HG02943 (cell line): ENCODE measurements around the gene PLCZ1.

Experiments used
- ATAC-seq: cut with Tn5 transposase; IDR thresholded peaks from one replicate; pipeline ENCODE4 v1.9.1; 2021; ENCODE audit warnings: mild to moderate bottlenecking, low read depth, moderate library complexity; ENCODE audit not compliant: unreplicated experiment

The PLCZ1 gene

DNA sequence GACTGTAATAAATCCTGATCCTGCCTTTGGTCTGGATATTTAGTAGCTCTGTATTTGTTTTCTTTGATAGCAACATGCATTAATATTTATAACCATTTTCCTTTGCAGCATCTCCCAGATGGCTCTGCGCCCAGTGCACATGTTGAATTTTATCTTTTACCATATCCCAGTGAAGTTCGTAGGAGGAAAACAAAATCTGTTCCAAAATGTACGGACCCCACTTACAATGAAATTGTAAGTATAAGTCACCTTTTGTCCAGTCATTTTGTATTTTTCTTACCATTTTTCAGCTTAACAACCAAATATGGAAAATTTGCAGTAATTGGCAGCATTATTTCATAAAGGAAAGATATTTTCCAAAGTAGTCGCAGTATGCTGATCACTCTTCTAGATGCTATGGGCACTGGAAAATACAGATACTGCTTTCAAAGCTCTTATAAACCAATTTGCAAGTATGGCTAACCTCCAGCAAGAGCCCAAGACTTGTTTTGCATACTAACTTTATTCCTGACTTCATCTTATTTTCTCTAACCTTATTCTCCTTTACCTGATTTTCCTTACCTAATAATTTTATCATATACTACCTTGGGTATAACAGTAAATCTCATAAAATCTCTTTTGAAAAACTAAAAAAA lies 97.4 kb downstream of the PLCZ1 start:
- ATAC-seq, result no peak

DNA sequence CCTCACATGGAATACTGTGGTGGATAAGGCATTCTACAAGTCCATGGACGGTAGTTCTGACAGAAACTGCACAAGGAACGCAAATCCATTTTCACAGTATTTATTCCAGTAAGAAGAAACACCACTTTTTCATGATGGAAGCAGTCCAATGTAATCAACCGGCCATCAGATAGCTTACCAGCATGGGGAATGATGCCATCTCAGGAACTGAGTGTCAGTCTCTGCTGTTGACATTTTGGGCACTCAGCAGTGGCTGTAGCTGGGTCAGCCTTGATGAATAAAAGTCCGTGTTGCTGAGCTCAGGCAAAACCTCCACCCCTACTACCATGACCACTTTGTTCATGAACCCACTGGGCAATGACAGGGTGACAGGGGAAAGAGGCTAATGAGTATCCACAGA lies 103.4 kb downstream of the PLCZ1 start:
- ATAC-seq, result no peak
